Loucy (cell line): ENCODE measurements around the gene LRRC26.

Experiments used
- H2AFZ ChIP-seq: fragments of 200-600 bp; sonication (generic); 2 replicates; pipeline ENCODE4 v1.6.0; 2016; ENCODE audit warnings: antibody characterized with exemption, mild to moderate bottlenecking, low read length, moderate library complexity
- H3F3A ChIP-seq: fragments of 200-600 bp; 2 replicates; pipeline ENCODE4 v1.6.0; 2016; ENCODE audit warnings: antibody characterized with exemption, low read depth, mild to moderate bottlenecking
- H3K27me3 ChIP-seq: fragments of 200-600 bp; sonication (generic); 2 replicates; pipeline ENCODE4 v1.6.1; 2014; ENCODE audit warnings: low read length, mild to moderate bottlenecking; ENCODE audit not compliant: insufficient read depth, poor library complexity, severe bottlenecking
- H3K36me3 ChIP-seq: fragments of 200-600 bp; sonication (generic); 2 replicates; pipeline ENCODE4 v1.6.1; 2016; ENCODE audit warnings: low read length; ENCODE audit not compliant: insufficient read depth
- H3K4me1 ChIP-seq: fragments of 200-600 bp; sonication (generic); 2 replicates; pipeline ENCODE4 v1.5.1; 2014; ENCODE audit warnings: low read length, mild to moderate bottlenecking; ENCODE audit not compliant: insufficient read depth, poor library complexity, severe bottlenecking
- H3K4me2 ChIP-seq: fragments of 200-600 bp; sonication (generic); 2 replicates; pipeline ENCODE4 v1.6.0; 2014; ENCODE audit warnings: antibody characterized with exemption, low read length, low read depth, mild to moderate bottlenecking; ENCODE audit not compliant: poor library complexity, severe bottlenecking
- H3K4me3 ChIP-seq: fragments of 200-600 bp; sonication (generic); 2 replicates; pipeline ENCODE4 v1.5.1; 2014; ENCODE audit warnings: low read length, mild to moderate bottlenecking, mixed read lengths; ENCODE audit not compliant: poor library complexity, severe bottlenecking
- H3K79me2 ChIP-seq: fragments of 200-600 bp; sonication (generic); 2 replicates; pipeline ENCODE4 v1.6.1; 2014; ENCODE audit warnings: low read length; ENCODE audit not compliant: insufficient read depth
- H3K9ac ChIP-seq: fragments of 200-600 bp; sonication (generic); 2 replicates; pipeline ENCODE4 v1.6.0; 2014; ENCODE audit warnings: mild to moderate bottlenecking, low read depth, low read length, moderate library complexity; ENCODE audit not compliant: poor library complexity, severe bottlenecking
- H3K9me2 ChIP-seq: fragments of 200-600 bp; sonication (generic); replicated peaks from 2 replicates; pipeline ENCODE4 v1.6.1; 2016; ENCODE audit warnings: low read depth, low read length, mixed read lengths
- H3K9me3 ChIP-seq: fragments of 200-600 bp; sonication (generic); 2 replicates; pipeline ENCODE4 v1.6.1; 2014; ENCODE audit warnings: mild to moderate bottlenecking, antibody characterized with exemption, low read length, low read depth; ENCODE audit not compliant: insufficient read depth
- H4K20me1 ChIP-seq: fragments of 200-600 bp; sonication (generic); 2 replicates; pipeline ENCODE4 v1.6.0; 2014; ENCODE audit warnings: antibody characterized with exemption, low read length, mild to moderate bottlenecking; ENCODE audit not compliant: insufficient read depth, poor library complexity, severe bottlenecking
- EZH2phosphoT487 ChIP-seq: fragments of 200-600 bp; IDR thresholded peaks from 2 replicates; pipeline ENCODE4 v1.6.1; 2018; ENCODE audit warnings: antibody characterized with exemption, mild to moderate bottlenecking, moderate library complexity, borderline replicate concordance
- TF ChIP-seq, protein P1 (sequence below): fragments of 200-600 bp; sonication (generic); conservative IDR thresholded peaks from 2 replicates; pipeline ENCODE4 v1.5.1; 2014; ENCODE audit warnings: mild to moderate bottlenecking, antibody characterized with exemption, low read length

Gene LRRC26

DNA sequence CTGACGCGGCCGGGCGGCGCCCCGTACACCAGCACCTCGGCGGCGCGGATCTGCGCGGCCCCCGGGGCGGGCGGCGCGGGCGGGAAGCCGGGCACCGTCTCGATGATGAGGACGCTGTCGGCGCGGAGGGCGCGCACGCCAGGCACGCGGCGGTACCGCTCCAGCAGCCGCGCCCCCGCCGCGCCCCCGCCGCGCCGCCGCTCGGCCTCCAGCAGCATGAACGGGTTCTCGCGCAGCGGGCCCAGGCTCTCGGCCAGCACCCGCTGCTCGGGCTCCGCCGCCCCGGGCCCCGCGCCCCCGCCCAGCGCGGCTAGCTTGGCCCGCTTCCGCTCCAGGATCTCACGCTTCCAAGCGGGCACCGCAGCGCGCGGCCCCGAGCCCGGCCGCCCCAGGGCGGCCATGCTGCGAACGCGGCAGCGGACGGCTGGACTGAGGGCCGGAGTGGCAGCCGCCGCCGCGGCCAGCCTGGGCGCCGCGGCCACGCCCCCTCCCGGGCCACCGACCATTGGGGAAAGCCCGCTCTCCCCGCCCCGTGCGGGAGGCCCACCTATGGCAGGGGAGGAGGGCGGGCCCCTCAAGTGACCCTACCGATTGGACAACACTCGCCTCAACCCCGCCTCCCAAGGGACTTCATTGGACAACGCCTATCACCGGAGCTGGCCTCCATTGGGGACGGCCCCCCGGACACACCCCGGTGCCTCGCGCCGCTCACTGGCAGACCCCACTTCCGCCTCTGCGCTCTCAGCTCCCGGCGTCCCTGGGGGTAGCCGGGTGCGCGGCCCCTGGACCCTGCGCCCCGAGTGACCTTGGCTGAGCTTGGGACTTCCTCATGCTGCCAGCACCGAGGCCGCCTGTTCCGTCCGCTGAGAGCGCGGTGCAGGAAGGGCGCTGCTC is 30.7 kb upstream of the LRRC26 start, which contains the start of gene TPRN:
TPRN (minus strand) TSS at position 431 of the 894 bp plus-strand sequence; CDS start at position 401, 30 bp downstream.
- Histone ChIP-seq H3K9ac (peak within 1 kb of the TSS; percentile 89), H4K20me1 (peaks cover 25% of the 10 kb centered on the region), H3K9me3 (no peaks in the 10 kb centered on the region), H2AFZ (no peak within 1 kb of the TSS), H3K27me3 (no peaks in the 10 kb centered on the region), H3K4me3 (peak within 1 kb of the TSS; percentile 85), H3K4me2 (peak within 1 kb of the TSS; percentile 83), H3K36me3 (no peaks in the 10 kb centered on the region), H3K79me2 (peaks cover 62% of the 10 kb centered on the region), H3K4me1 (peaks cover 37% of the 10 kb centered on the region), H3F3A (no peaks in the 10 kb centered on the region), H3K9me2 (no peaks in the 10 kb centered on the region)
- TF ChIP-seq EZH2phosphoT487: no peak
- TF ChIP-seq, protein P1, sequence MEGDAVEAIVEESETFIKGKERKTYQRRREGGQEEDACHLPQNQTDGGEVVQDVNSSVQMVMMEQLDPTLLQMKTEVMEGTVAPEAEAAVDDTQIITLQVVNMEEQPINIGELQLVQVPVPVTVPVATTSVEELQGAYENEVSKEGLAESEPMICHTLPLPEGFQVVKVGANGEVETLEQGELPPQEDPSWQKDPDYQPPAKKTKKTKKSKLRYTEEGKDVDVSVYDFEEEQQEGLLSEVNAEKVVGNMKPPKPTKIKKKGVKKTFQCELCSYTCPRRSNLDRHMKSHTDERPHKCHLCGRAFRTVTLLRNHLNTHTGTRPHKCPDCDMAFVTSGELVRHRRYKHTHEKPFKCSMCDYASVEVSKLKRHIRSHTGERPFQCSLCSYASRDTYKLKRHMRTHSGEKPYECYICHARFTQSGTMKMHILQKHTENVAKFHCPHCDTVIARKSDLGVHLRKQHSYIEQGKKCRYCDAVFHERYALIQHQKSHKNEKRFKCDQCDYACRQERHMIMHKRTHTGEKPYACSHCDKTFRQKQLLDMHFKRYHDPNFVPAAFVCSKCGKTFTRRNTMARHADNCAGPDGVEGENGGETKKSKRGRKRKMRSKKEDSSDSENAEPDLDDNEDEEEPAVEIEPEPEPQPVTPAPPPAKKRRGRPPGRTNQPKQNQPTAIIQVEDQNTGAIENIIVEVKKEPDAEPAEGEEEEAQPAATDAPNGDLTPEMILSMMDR: no peak

DNA sequence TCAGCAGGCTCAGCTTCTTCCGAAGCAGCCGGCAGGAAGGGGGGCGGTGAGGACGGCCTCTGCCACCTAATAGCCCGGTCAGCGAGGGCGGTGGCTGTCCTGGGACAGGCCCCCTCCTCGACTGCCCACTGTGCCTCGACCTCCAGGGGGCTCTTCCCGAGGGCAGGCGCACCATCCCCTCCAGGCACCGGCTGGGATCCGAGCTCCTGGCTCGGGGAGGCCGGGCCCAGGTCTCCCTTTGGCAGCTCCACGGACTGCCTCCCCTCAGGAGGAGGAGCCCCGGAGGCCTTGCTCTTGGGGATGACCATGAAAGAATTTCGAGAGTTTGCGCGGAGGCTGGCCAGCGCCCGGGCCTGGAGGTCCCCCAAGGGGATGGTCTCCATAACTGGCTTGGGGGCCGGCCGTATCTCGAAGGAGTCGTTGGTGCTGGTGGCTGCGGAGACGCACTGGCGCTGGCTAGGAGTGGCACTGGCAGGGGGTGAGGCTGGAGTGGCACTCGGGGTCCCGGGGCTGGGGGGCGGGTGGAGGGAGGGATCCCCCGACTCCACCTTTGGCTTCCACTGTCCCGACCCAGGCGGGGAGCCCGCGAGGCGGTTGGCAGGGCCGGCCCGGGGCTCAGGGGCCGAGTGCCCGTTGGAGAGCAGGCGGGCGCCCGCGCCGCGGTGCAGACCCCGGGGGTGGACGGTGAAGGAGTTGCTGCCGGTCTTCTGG is 29.7 kb upstream of the LRRC26 start:
- Histone ChIP-seq H3K9me2 (no peaks in the 10 kb centered on the region), H3K36me3 (no peaks in the 10 kb centered on the region), H3K9me3 (no peaks in the 10 kb centered on the region), H3K79me2 (peaks cover 54% of the 10 kb centered on the region), H3K9ac (peak overlapping the region; percentile 10), H3F3A (no peaks in the 10 kb centered on the region), H2AFZ (no peak overlapping the region), H4K20me1 (peaks cover 20% of the 10 kb centered on the region), H3K4me1 (peaks cover 32% of the 10 kb centered on the region), H3K4me3 (peak overlapping the region; percentile 67), H3K4me2 (peak overlapping the region; percentile 65), H3K27me3 (no peaks in the 10 kb centered on the region)
- TF ChIP-seq EZH2phosphoT487: no peak
- TF ChIP-seq, protein P1: no peak

DNA sequence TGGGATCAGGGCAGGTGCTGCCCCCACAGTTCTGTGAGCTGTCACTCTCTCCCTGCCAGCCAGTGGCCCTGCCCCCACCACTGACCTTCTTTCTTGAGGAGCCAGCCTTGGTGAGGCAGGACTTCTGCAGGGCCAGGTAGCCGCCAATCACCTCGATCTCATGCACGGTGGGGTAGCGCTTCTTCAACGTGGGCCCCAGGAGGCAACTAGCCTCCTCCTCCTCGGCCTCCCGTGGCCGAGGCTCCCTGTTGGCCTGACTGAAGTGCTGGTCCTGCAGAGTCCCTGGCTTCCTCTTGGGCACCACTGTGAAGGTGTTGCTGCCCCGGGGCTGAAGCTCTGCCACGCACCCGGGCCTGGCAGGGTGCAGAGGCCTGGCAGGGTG is 29.0 kb upstream of the LRRC26 start:
- Histone ChIP-seq H3K4me2 (peak overlapping the region; percentile 65), H3K4me3 (peak overlapping the region; percentile 67), H3K27me3 (no peaks in the 10 kb centered on the region), H3K36me3 (no peaks in the 10 kb centered on the region), H2AFZ (no peak overlapping the region), H3K79me2 (peaks cover 52% of the 10 kb centered on the region), H3K9me2 (no peaks in the 10 kb centered on the region), H3K9me3 (no peaks in the 10 kb centered on the region), H3F3A (no peaks in the 10 kb centered on the region), H3K4me1 (peaks cover 26% of the 10 kb centered on the region), H4K20me1 (peaks cover 13% of the 10 kb centered on the region), H3K9ac (peak overlapping the region; percentile 10)
- TF ChIP-seq, protein P1: no peak
